Stimulated activated naive CD8-positive, alpha-beta T cell treated with anti-CD3 and anti-CD28 coated beads, Interleukin-15, Interleukin-2, amounts not matched to agents 100 ng/mL and 50 ng/mL, for 24 hours (primary cell): ENCODE measurements around the gene KLRC3.
A peak's percentile ranks its signal among the peaks of the same experiment; 100 is the strongest.
"Not testable (repeated sequence)": the region's sequence is repeated elsewhere in the genome, so short reads cannot be mapped to it uniquely, and the experiment has no call there.

Source experiments
- H3K27ac Mint-ChIP-seq: one replicate; pipeline ENCODE4 v1.8.0; 2021; ENCODE audit warnings: mild to moderate bottlenecking, mixed read lengths
- H3K27me3 Mint-ChIP-seq: one replicate; pipeline ENCODE4 v1.8.0; 2021; ENCODE audit warnings: mixed read lengths
- H3K36me3 Mint-ChIP-seq: one replicate; pipeline ENCODE4 v1.8.0; 2021; ENCODE audit warnings: low read depth, mixed read lengths
- H3K4me1 Mint-ChIP-seq: one replicate; pipeline ENCODE4 v1.8.0; 2021; ENCODE audit warnings: low read depth, mixed read lengths
- H3K4me3 Mint-ChIP-seq: one replicate; pipeline ENCODE4 v1.8.0; 2021; ENCODE audit warnings: mild to moderate bottlenecking, mixed read lengths
- H3K9me3 Mint-ChIP-seq: one replicate; pipeline ENCODE4 v1.8.0; 2021; ENCODE audit warnings: mixed read lengths

Gene KLRC3

DNA sequence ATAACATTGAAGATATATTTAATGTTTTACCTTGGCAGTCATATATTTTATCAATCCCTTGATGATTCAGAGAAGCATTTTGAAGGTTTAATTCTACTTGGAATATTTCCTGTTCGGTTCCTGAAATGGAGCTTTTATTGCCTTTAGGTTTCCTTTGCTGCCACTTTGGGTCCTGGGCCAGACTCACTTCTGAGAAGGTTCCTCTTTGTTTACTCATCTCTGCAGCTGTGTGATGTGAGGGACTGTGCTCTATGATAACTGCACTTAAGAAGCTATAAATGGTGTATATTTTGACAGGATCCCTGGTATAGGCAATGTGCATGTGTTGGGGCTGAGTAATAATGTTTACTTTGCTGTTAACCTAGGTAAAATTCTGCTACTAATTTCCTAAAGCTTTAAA lies at the start of gene KLRC3:
TSS of gene KLRC3 (minus strand) at position 262 of the 400 bp plus-strand sequence. CDS start at position 217, 45 bp downstream.
- Mint-ChIP-seq H3K4me1 (peaks cover 13% of the 10 kb centered on the region), H3K4me3 (peak within 1 kb of the TSS; percentile 68)
- not testable (repeated sequence) for H3K9me3 Mint-ChIP-seq, H3K27ac Mint-ChIP-seq, H3K27me3 Mint-ChIP-seq, H3K36me3 Mint-ChIP-seq

DNA sequence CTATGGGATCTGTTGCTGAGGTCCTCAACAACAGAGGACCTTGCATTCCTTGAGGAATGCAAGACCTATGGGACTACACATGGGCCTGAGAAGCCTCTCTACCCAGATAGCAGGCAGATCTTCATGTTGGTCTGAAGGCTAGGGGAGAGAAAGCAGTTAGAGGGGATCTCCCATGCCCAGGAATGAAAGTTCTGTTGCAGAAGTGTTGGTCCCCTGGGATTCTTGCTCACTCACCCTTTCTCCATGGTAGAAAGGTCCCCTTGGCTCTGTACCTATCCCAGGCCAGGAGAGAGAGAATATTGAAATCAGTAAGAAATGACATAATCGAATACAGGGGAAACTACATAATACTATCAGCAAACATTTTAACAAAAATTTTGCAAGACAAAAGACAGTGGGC lies 49.3 kb upstream of the KLRC3 start:
- Mint-ChIP-seq H3K36me3 (peaks cover 4% of the 10 kb centered on the region), H3K9me3 (peaks cover 10% of the 10 kb centered on the region), H3K27ac (no peak overlapping the region), H3K27me3 (no peaks in the 10 kb centered on the region), H3K4me3 (no peak overlapping the region), H3K4me1 (no peaks in the 10 kb centered on the region)

DNA sequence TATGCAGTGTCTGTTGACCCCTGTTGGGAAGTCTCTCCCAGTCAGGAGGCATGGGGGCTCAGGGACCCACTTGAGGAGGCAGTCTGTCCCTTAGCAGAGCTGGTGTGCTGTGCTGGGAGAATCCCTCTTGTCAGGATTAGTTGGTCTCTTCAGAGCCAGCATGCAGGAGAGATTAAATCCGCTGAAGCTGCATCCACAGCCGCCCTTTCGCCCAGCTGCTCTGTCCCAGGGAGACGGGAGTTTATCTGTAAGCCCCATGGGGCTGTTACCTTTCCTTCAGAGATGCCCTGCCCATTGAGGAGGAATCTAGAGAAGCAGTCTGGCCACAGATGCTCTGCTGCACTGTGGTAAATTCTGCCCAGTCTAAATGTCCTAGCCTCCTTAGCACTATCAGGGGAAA lies 45.9 kb upstream of the KLRC3 start:
- Mint-ChIP-seq H3K36me3 (peaks cover 11% of the 10 kb centered on the region), H3K4me3 (no peak overlapping the region), H3K27me3 (no peaks in the 10 kb centered on the region), H3K4me1 (no peaks in the 10 kb centered on the region), H3K9me3 (peaks cover 33% of the 10 kb centered on the region), H3K27ac (no peak overlapping the region)

DNA sequence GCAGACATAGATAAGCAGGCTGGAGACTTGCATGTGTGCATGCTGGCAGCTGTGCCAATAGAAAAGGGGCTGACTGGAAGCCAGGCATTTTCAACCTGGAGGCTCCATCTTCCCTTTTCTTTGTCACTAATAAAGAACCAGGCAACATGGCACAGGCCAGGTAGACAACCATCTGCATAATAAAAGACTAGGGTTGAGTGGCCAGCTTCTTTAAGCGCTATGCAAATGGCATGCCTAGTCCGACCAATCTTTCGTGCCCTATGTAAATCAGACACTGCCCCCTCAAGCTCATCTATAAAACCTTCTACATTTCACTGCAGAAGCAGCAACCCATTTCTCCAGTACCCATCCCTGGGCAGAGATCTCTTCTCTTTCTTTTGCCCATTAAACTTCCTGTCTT lies 37.4 kb upstream of the KLRC3 start:
- Mint-ChIP-seq H3K4me3 (no peak overlapping the region), H3K27ac (peak overlapping the region; percentile 1), H3K9me3 (peaks cover 48% of the 10 kb centered on the region), H3K4me1 (peaks cover 14% of the 10 kb centered on the region), H3K36me3 (peaks cover 12% of the 10 kb centered on the region), H3K27me3 (no peaks in the 10 kb centered on the region)

DNA sequence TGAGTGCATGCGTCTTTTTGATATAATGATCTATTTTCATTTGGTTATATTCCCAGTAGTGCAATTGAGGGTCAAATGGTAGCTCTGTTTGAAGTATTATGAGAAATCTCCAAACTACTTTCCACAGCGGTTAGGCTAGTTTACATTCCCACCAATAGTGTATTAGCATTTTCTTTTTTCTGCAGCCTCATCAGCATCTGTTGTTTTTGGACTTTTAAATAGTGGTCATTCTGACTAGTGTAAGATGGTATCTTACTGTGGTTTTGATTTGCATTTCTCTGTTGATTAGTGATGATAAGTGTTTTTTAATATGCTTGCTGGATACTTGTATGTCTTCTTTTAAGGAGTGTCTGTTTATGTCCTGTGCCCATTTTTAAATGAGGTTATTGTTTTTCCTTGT lies 36.5 kb upstream of the KLRC3 start:
- Mint-ChIP-seq H3K4me1 (peaks cover 14% of the 10 kb centered on the region), H3K27ac (no peak overlapping the region), H3K4me3 (no peak overlapping the region), H3K27me3 (no peaks in the 10 kb centered on the region), H3K9me3 (peaks cover 43% of the 10 kb centered on the region), H3K36me3 (peaks cover 12% of the 10 kb centered on the region)

DNA sequence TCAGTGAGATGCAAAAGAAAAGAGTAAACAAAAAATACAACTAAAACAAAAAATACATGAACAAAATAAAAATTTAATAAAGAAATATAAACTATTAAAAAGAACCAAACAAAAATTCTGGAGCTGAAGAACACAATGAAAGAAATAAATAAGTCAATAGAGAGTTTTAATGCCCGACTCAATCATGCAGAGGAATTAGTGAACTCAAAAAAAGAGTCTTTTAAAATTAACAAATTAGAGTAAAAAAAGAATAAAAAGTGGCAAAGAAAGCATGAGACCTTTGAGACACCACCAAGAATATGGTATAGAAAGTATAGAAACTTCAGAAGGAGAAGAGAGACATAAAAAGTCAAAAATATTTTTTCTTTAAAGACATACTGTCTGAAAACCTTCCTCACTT lies 35.4 kb upstream of the KLRC3 start:
- Mint-ChIP-seq H3K36me3 (peaks cover 12% of the 10 kb centered on the region), H3K4me1 (peaks cover 14% of the 10 kb centered on the region), H3K4me3 (no peak overlapping the region), H3K27me3 (no peaks in the 10 kb centered on the region), H3K9me3 (peaks cover 41% of the 10 kb centered on the region), H3K27ac (no peak overlapping the region)

DNA sequence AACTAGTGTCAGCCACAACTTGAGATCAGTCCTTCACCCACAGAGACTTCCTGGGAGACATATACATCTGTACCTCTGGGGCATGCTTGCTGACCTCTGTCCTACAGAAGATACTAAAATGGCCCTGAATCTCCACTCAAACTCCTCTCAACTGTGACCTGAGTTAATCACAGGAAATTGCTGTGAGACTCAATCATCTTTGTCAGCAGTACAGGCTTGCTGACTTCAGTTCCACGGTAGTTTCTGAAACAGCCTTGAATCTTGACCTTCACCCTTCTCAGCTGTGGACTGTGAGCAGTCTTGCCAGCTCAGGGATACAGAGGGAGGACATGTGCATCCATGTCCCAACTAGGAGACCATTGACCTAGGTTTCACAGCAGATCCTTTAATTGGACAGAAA lies 34.1 kb upstream of the KLRC3 start:
- H3K9me3 Mint-ChIP-seq, result peaks cover 32% of the 10 kb centered on the region
- no peak overlapping the region for H3K4me3 Mint-ChIP-seq
- no peaks in the 10 kb centered on the region for H3K27me3 Mint-ChIP-seq
- H3K27ac Mint-ChIP-seq, result no peak overlapping the region
- H3K4me1 Mint-ChIP-seq, result peaks cover 14% of the 10 kb centered on the region
- peaks cover 12% of the 10 kb centered on the region for H3K36me3 Mint-ChIP-seq

DNA sequence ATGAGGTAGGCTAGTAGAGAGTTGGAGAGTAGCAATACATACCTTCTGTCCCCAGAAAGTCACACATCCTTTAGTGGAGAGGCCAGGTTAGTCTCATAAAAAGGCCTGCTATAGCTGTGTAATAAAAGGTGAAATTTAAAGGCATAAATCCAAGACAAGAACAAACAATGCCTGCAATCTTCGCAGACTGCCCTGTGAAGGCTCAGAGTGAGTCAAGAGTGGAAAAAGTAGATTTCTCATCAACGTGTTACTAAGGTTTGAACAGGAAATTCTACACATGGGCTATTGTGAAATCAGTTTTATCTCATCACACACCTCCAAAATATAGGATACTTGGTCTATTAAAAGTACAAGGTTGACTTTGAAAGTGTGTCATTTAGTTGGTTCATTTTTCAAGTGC lies 32.8 kb upstream of the KLRC3 start, which contains the start of gene KLRC1:
TSS of gene KLRC1 (minus strand) at position 222 of the 400 bp plus-strand sequence. CDS start 2,221 bp downstream, outside the sequence.
- Mint-ChIP-seq H3K27ac (no peak within 1 kb of the TSS), H3K4me1 (peaks cover 14% of the 10 kb centered on the region), H3K27me3 (no peaks in the 10 kb centered on the region), H3K36me3 (peaks cover 11% of the 10 kb centered on the region), H3K4me3 (peak within 1 kb of the TSS; percentile 60), H3K9me3 (peaks cover 23% of the 10 kb centered on the region)

DNA sequence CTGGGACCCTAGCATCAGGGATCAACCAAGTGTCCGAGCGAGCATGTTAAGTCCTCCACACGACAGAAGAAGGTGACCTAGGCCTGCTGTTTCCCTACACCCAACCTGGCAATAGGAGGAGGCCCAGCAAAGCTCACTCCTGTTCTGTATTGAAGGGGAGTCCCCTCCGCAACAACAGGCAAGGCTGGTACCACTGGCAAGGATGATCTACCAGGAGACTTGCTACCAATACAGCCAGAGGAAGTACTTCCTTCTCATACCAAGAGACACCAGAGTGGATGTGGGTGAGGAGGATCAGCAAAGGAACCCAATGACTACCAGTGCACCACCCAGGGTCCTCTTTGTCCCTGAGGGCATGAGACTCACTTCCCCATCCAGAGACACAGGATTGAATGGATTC lies 27.8 kb upstream of the KLRC3 start:
- Mint-ChIP-seq H3K36me3 (no peaks in the 10 kb centered on the region), H3K4me1 (peaks cover 9% of the 10 kb centered on the region), H3K9me3 (no peaks in the 10 kb centered on the region), H3K27me3 (no peaks in the 10 kb centered on the region), H3K27ac (peak overlapping the region; percentile 10), H3K4me3 (no peak overlapping the region)

DNA sequence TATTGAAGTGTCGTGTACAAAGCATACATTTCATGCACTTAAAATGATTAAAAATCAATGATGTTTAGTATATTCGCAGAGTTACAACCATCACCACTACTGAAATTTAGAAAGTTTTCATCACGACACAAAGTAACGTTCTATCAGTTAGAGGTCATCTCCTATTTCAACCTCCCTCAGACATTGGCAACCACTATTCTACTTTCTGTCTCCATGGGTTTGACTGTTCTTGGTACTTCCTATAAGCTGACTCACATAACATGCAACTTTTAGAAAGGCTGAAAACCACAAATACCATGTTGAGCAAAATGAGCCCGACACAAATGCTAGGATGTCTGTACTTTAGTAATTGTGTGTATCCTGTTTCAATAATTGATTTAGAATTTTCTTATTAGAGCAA lies 25.7 kb upstream of the KLRC3 start:
- H3K9me3 Mint-ChIP-seq, result not testable (repeated sequence)

DNA sequence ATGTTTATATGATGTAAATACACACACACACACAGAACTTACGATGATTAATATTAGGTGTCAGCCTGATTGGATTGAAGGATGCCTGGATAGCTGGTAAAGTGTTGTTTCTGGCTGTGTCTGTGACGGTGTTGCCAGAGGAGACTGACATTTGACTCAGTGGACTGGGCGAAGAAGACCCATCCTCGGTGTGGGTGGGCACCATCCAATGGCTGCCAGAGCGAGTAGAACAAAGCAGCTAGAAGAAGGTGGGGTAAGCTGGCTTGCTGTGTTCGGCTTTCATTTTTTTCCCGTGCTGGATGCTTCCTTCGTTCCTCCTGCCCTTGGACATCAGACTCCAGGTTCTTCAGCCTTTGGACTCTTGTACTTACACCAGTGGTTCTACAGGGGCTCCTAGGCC lies 20.7 kb upstream of the KLRC3 start:
- not testable (repeated sequence) for H3K36me3 Mint-ChIP-seq, H3K4me1 Mint-ChIP-seq, H3K9me3 Mint-ChIP-seq, H3K4me3 Mint-ChIP-seq, H3K27ac Mint-ChIP-seq, H3K27me3 Mint-ChIP-seq

More for the DNA sequence above, 25.7 kb upstream of the KLRC3 start:
- not testable (repeated sequence) for H3K4me3 Mint-ChIP-seq, H3K36me3 Mint-ChIP-seq, H3K4me1 Mint-ChIP-seq, H3K27me3 Mint-ChIP-seq
- peak overlapping the region; percentile 36 for H3K27ac Mint-ChIP-seq

DNA sequence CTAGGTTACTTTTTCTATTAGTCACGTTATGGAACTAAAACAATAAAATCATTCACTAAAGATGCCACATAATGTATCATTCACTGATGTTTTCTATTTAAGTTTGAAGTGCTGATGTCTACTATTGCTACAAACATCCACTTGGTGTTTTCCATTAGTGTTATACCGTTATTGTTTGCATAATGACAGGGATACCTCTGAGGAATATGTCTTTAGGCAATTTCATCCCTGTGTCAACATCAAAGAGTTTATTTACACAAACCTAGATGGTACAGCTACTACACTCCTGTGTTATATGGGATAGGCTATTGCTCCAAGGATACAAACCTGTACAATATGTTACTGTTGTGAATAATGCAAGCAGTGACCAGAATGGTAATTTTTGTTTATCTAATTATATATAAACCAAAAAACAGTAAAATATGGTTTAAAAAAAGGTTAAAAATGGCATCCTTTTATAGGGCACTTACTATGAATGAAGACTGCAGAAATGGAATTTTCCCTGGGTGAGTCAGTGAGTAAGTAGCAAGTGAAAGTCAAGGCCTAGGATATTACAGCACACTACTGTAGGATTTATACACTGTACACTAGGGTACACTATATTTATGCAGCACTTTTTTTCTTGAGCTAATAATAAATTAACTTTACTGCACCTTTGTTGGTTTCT lies 19.3 kb upstream of the KLRC3 start:
- H3K27me3 Mint-ChIP-seq, H3K4me3 Mint-ChIP-seq, H3K36me3 Mint-ChIP-seq, H3K9me3 Mint-ChIP-seq, H3K27ac Mint-ChIP-seq: not testable (repeated sequence)
- H3K4me1 Mint-ChIP-seq, result peaks cover 14% of the 10 kb centered on the region

DNA sequence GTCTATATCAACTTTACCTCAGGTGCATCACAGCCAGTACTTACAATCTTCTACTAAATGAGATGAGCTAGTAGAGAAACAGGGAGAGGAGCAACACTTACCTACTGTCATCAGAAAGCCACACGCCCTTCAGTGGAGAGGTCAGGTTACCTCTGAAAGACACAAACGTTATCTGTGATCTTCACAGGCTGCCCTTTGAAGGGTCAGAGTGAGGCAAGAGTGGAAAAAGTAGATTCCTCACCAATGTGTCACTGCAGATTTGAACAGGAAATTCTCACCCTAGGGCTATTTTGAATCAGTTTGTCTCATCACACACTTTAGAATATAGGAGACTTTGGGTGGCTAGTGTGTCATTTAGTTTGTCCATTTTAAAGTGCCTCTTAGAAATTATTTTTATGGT lies 17.2 kb upstream of the KLRC3 start:
- H3K36me3 Mint-ChIP-seq, result not testable (repeated sequence)

DNA sequence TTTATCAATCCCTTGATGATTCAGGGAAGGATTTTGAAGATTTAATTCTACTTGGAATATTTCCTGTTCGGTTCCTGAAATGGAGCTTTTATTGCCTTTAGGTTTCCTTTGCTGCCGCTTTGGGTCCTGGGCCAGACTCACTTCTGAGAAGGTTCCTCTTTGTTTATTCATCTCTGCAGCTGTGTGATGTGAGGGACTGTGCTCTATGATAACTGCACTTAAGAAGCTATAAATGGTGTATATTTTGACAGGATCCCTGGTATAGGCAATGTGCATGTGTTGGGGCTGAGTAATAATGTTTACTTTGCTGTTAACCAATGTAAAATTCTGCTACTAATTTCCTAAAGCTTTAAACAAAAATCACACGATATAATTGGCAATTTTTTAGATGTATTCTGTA lies 15.4 kb upstream of the KLRC3 start, which contains the start of gene KLRC2:
TSS of gene KLRC2 (minus strand) at position 195 of the 400 bp plus-strand sequence. CDS start at position 171, 24 bp downstream.
- Mint-ChIP-seq H3K4me1 (peaks cover 14% of the 10 kb centered on the region), H3K4me3 (peak within 1 kb of the TSS; percentile 6)
- not testable (repeated sequence) for H3K36me3 Mint-ChIP-seq, H3K27me3 Mint-ChIP-seq, H3K9me3 Mint-ChIP-seq, H3K27ac Mint-ChIP-seq

More for the DNA sequence above, 17.2 kb upstream of the KLRC3 start:
- H3K27ac Mint-ChIP-seq, H3K4me3 Mint-ChIP-seq, H3K27me3 Mint-ChIP-seq, H3K9me3 Mint-ChIP-seq: not testable (repeated sequence)
- H3K4me1 Mint-ChIP-seq, result peaks cover 14% of the 10 kb centered on the region

DNA sequence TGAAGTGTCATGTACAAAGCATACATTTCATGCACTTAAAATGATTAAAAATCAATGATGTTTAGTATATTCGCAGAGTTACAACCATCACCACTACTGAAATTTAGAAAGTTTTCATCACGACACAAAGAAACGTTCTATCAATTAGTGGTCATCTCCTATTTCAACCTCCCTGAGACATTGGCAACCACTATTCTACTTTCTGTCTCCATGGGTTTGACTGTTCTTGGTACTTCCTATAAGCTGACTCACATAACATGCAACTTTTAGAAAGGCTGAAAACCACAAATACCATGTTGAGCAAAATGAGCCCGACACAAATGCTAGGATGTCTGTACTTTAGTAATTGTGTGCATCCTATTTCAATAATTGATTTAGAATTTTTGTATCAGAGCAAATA lies 10.2 kb upstream of the KLRC3 start:
- H3K4me1 Mint-ChIP-seq, H3K27ac Mint-ChIP-seq, H3K9me3 Mint-ChIP-seq, H3K4me3 Mint-ChIP-seq, H3K36me3 Mint-ChIP-seq, H3K27me3 Mint-ChIP-seq: not testable (repeated sequence)

DNA sequence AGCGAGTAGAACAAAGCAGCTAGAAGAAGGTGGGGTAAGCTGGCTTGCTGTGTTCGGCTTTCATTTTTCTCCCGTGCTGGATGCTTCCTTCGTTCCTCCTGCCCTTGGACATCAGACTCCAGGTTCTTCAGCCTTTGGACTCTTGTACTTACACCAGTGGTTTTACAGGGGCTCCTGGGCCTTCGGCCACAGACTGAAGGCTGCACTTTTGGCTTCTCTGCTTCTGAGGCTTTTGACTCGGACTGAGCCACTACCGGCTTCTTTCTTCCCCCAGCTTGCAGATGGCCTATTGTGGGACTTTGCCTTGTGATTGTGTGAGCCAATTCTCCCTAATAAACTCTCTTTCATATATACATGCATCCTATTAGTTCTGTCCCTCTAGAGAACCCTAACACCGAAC lies 5.5 kb upstream of the KLRC3 start:
- not testable (repeated sequence) for H3K36me3 Mint-ChIP-seq, H3K4me1 Mint-ChIP-seq, H3K27ac Mint-ChIP-seq, H3K9me3 Mint-ChIP-seq, H3K4me3 Mint-ChIP-seq, H3K27me3 Mint-ChIP-seq
